Measurements from ENCODE around the gene ATP9B.

ATP9B gene

GRCh38 chr18:79421275-79421857 lies 352.2 kb downstream of the ATP9B start:
- H4K5ac ChIP-seq (ENCODE audit: low read length): no peak overlapping the region
- DNase-seq: no peak
- no CpG with 5 or more reads among the region's 26 CpGs for WGBS (ENCODE audit: extremely low coverage, insufficient coverage, low lambda C conversion rate)

GRCh38 chr18:79422022-79422782 lies 353.0 kb downstream of the ATP9B start:
- Histone ChIP-seq H2BK120ac (ENCODE audit: low read depth, low read length) (no peak overlapping the region), H2BK15ac (replicated peaks; ENCODE audit: low read depth) (no peak overlapping the region), H4K5ac (ENCODE audit: low read length) (no peak overlapping the region), H3K27me3 (ENCODE audit: insufficient read depth, low read length, poor library complexity) (no peaks in the 10 kb centered on the region), H3K27ac (ENCODE audit: low read depth, low read length) (no peak overlapping the region), H3K4me2 (ENCODE audit: low read length) (no peak overlapping the region), H2BK5ac (ENCODE audit: low read length) (no peak overlapping the region), H3K4me1 (ENCODE audit: control insufficient read depth, low read depth, low read length) (no peaks in the 10 kb centered on the region), H3K4me3 (ENCODE audit: low read length) (no peak overlapping the region), H3K18ac (ENCODE audit: low read length) (no peak overlapping the region), H3K56ac (ENCODE audit: low read length) (no peak overlapping the region), H3K36me3 (ENCODE audit: control insufficient read depth, insufficient read depth, low read length) (no peaks in the 10 kb centered on the region), H3K79me1 (ENCODE audit: low read length) (no peaks in the 10 kb centered on the region), H4K8ac (ENCODE audit: low read depth, low read length) (no peak overlapping the region), H2AK5ac (ENCODE audit: low read length) (no peak overlapping the region), H3K79me2 (ENCODE audit: control insufficient read depth, insufficient read depth, low read length) (no peaks in the 10 kb centered on the region), H3K4ac (ENCODE audit: low read depth, low read length) (no peak overlapping the region), H3K9ac (ENCODE audit: low read length) (no peak overlapping the region), H3K23ac (ENCODE audit: low read length) (no peak overlapping the region)
- no peak for DNase-seq
- no CpG with 5 or more reads among the region's 24 CpGs for WGBS (ENCODE audit: extremely low coverage, insufficient coverage, low lambda C conversion rate)

More at GRCh38 chr18:79421275-79421857, 352.2 kb downstream of the ATP9B start:
- H2BK15ac ChIP-seq (replicated peaks; ENCODE audit: low read depth): no peak overlapping the region
- H3K9ac ChIP-seq (ENCODE audit: low read length): no peak overlapping the region
- H3K18ac ChIP-seq (ENCODE audit: low read length): no peak overlapping the region
- H2BK120ac ChIP-seq (ENCODE audit: low read depth, low read length): no peak overlapping the region
- H2AK5ac ChIP-seq (ENCODE audit: low read length): no peak overlapping the region
- no peak overlapping the region for H3K4me2 ChIP-seq (ENCODE audit: low read length)
- H3K23ac ChIP-seq (ENCODE audit: low read length): no peak overlapping the region
- no peaks in the 10 kb centered on the region for H3K79me1 ChIP-seq (ENCODE audit: low read length)
- H3K27me3 ChIP-seq (ENCODE audit: insufficient read depth, low read length, poor library complexity): no peaks in the 10 kb centered on the region
- H3K4ac ChIP-seq (ENCODE audit: low read depth, low read length): no peak overlapping the region
- H3K4me1 ChIP-seq (ENCODE audit: control insufficient read depth, low read depth, low read length): no peaks in the 10 kb centered on the region
- H3K36me3 ChIP-seq (ENCODE audit: control insufficient read depth, insufficient read depth, low read length): no peaks in the 10 kb centered on the region
- H3K4me3 ChIP-seq (ENCODE audit: low read length): no peak overlapping the region
- H4K8ac ChIP-seq (ENCODE audit: low read depth, low read length): no peak overlapping the region
- no peaks in the 10 kb centered on the region for H3K79me2 ChIP-seq (ENCODE audit: control insufficient read depth, insufficient read depth, low read length)
- no peak overlapping the region for H3K56ac ChIP-seq (ENCODE audit: low read length)
- H2BK5ac ChIP-seq (ENCODE audit: low read length): no peak overlapping the region
- H3K27ac ChIP-seq (ENCODE audit: low read depth, low read length): no peak overlapping the region

DNA sequence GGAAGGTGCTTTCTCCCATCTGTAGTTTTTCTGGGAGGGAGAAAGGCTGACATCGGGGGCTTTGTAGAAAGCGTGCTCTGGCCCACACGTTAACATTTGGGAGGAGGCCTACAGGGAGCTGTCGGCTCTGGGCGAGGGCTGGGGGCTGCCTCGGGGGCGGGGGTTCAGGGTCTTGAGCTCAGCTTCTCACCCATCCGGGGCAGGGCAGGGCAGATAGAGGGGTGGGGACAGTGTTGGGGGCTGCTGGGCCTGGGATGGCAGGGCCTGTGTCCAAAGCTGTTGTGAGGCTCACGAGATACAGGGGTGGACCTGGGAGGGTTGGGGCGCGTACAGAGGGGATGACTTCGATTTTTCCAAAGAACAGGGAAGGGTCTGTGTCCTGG lies 353.6 kb downstream of the ATP9B start:
- no peak overlapping the region for H3K4ac ChIP-seq (ENCODE audit: low read depth, low read length)
- no peaks in the 10 kb centered on the region for H3K36me3 ChIP-seq (ENCODE audit: control insufficient read depth, insufficient read depth, low read length)
- no peak overlapping the region for H4K5ac ChIP-seq (ENCODE audit: low read length)
- no peak overlapping the region for H2BK5ac ChIP-seq (ENCODE audit: low read length)
- H3K9ac ChIP-seq (ENCODE audit: low read length): no peak overlapping the region
- H3K79me2 ChIP-seq (ENCODE audit: control insufficient read depth, insufficient read depth, low read length): no peaks in the 10 kb centered on the region
- DNase-seq: no peak
- H2BK15ac ChIP-seq (replicated peaks; ENCODE audit: low read depth): no peak overlapping the region
- H2AK5ac ChIP-seq (ENCODE audit: low read length): no peak overlapping the region
- no peak overlapping the region for H3K18ac ChIP-seq (ENCODE audit: low read length)
- H2BK120ac ChIP-seq (ENCODE audit: low read depth, low read length): no peak overlapping the region
- WGBS (ENCODE audit: extremely low coverage, insufficient coverage, low lambda C conversion rate): no CpG with 5 or more reads among the region's 12 CpGs
- H3K27me3 ChIP-seq (ENCODE audit: insufficient read depth, low read length, poor library complexity): no peaks in the 10 kb centered on the region
- no peak overlapping the region for H3K27ac ChIP-seq (ENCODE audit: low read depth, low read length)
- no peak overlapping the region for H3K23ac ChIP-seq (ENCODE audit: low read length)
- no peaks in the 10 kb centered on the region for H3K79me1 ChIP-seq (ENCODE audit: low read length)
- no peaks in the 10 kb centered on the region for H3K4me1 ChIP-seq (ENCODE audit: control insufficient read depth, low read depth, low read length)
- no peak overlapping the region for H3K4me3 ChIP-seq (ENCODE audit: low read length)
- no peak overlapping the region for H3K4me2 ChIP-seq (ENCODE audit: low read length)
- H3K56ac ChIP-seq (ENCODE audit: low read length): no peak overlapping the region
- H4K8ac ChIP-seq (ENCODE audit: low read depth, low read length): no peak overlapping the region

GRCh38 chr18:79423211-79424007 lies 354.2 kb downstream of the ATP9B start:
- H3K79me1 ChIP-seq (ENCODE audit: low read length): no peaks in the 10 kb centered on the region
- H2BK5ac ChIP-seq (ENCODE audit: low read length): no peak overlapping the region
- no peak overlapping the region for H3K56ac ChIP-seq (ENCODE audit: low read length)
- H3K27me3 ChIP-seq (ENCODE audit: insufficient read depth, low read length, poor library complexity): no peaks in the 10 kb centered on the region
- H4K8ac ChIP-seq (ENCODE audit: low read depth, low read length): no peak overlapping the region
- no peaks in the 10 kb centered on the region for H3K36me3 ChIP-seq (ENCODE audit: control insufficient read depth, insufficient read depth, low read length)
- H3K4me2 ChIP-seq (ENCODE audit: low read length): no peak overlapping the region
- H3K27ac ChIP-seq (ENCODE audit: low read depth, low read length): no peak overlapping the region
- DNase-seq: no peak
- no peak overlapping the region for H2BK15ac ChIP-seq (replicated peaks; ENCODE audit: low read depth)
- H3K4ac ChIP-seq (ENCODE audit: low read depth, low read length): no peak overlapping the region
- no peak overlapping the region for H2AK5ac ChIP-seq (ENCODE audit: low read length)
- no peak overlapping the region for H2BK120ac ChIP-seq (ENCODE audit: low read depth, low read length)
- H3K9ac ChIP-seq (ENCODE audit: low read length): no peak overlapping the region
- no peak overlapping the region for H3K18ac ChIP-seq (ENCODE audit: low read length)
- H4K5ac ChIP-seq (ENCODE audit: low read length): no peak overlapping the region
- H3K23ac ChIP-seq (ENCODE audit: low read length): no peak overlapping the region
- no peak overlapping the region for H3K4me3 ChIP-seq (ENCODE audit: low read length)
- no peaks in the 10 kb centered on the region for H3K4me1 ChIP-seq (ENCODE audit: control insufficient read depth, low read depth, low read length)
- WGBS (ENCODE audit: extremely low coverage, insufficient coverage, low lambda C conversion rate): no CpG with 5 or more reads among the region's 26 CpGs
- H3K79me2 ChIP-seq (ENCODE audit: control insufficient read depth, insufficient read depth, low read length): no peaks in the 10 kb centered on the region

GRCh38 chr18:79424008-79424565 lies 354.9 kb downstream of the ATP9B start:
- Histone ChIP-seq H2BK15ac (replicated peaks; ENCODE audit: low read depth) (no peak overlapping the region), H2BK5ac (ENCODE audit: low read length) (no peak overlapping the region), H4K8ac (ENCODE audit: low read depth, low read length) (no peak overlapping the region), H2AK5ac (ENCODE audit: low read length) (no peak overlapping the region), H3K4me3 (ENCODE audit: low read length) (no peak overlapping the region), H3K36me3 (ENCODE audit: control insufficient read depth, insufficient read depth, low read length) (no peaks in the 10 kb centered on the region), H3K4me1 (ENCODE audit: control insufficient read depth, low read depth, low read length) (no peaks in the 10 kb centered on the region), H4K5ac (ENCODE audit: low read length) (no peak overlapping the region), H3K27me3 (ENCODE audit: insufficient read depth, low read length, poor library complexity) (no peaks in the 10 kb centered on the region), H3K18ac (ENCODE audit: low read length) (no peak overlapping the region), H2BK120ac (ENCODE audit: low read depth, low read length) (no peak overlapping the region), H3K4me2 (ENCODE audit: low read length) (no peak overlapping the region), H3K79me2 (ENCODE audit: control insufficient read depth, insufficient read depth, low read length) (no peaks in the 10 kb centered on the region), H3K56ac (ENCODE audit: low read length) (no peak overlapping the region), H3K23ac (ENCODE audit: low read length) (no peak overlapping the region), H3K79me1 (ENCODE audit: low read length) (no peaks in the 10 kb centered on the region), H3K27ac (ENCODE audit: low read depth, low read length) (no peak overlapping the region), H3K4ac (ENCODE audit: low read depth, low read length) (no peak overlapping the region), H3K9ac (ENCODE audit: low read length) (no peak overlapping the region)
- DNase-seq: no peak
- no CpG with 5 or more reads among the region's 30 CpGs for WGBS (ENCODE audit: extremely low coverage, insufficient coverage, low lambda C conversion rate)
